ENCODE measurements around the gene REEP3.
"Not testable (repeated sequence)": the region's sequence is repeated elsewhere in the genome, so short reads cannot be mapped to it uniquely, and the experiment has no call there.

REEP3 gene

DNA sequence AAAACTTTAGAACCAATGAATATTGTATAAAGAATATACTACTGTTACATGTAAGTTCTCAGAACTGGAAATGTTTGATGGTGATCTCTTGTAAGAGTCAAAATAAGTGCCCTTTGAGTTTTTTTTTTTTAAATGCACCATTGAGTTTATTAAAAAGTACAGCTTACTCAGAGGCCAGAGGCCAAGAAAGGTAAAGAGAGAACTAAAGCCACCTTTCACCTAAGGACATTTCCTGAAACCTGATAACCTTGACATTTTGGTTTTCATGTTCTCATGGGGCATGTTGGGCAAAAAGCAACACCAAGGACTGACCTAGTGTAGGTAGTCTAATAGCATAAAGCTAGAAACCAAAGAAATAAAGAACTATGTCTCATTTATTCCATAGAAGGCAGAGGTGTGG lies 27.7 kb downstream of the REEP3 start:
- Histone ChIP-seq H3K9ac (ENCODE audit: low read depth, low read length) (no peak overlapping the region), H3K36me3 (ENCODE audit: insufficient read depth, low read length) (no peaks in the 10 kb centered on the region), H3K4me1 (ENCODE audit: insufficient read depth, low read length) (no peaks in the 10 kb centered on the region), H3K9me3 (ENCODE audit: control insufficient read depth, insufficient read depth, low read length) (no peaks in the 10 kb centered on the region)

GRCh38 chr10:63549810-63550209 lies 28.6 kb downstream of the REEP3 start:
- H3K9me3 ChIP-seq (ENCODE audit: control insufficient read depth, insufficient read depth, low read length), result no peaks in the 10 kb centered on the region
- H3K4me1 ChIP-seq (ENCODE audit: insufficient read depth, low read length), result no peaks in the 10 kb centered on the region
- H3K9ac ChIP-seq (ENCODE audit: low read depth, low read length), result no peak overlapping the region

GRCh38 chr10:63553031-63553430 lies 31.8 kb downstream of the REEP3 start:
- Histone ChIP-seq H3K4me1 (ENCODE audit: insufficient read depth, low read length) (peaks cover 7% of the 10 kb centered on the region; the same call in 1 of the 2 replicates), H3K9ac (ENCODE audit: low read depth, low read length) (no peak overlapping the region), H3K36me3 (ENCODE audit: insufficient read depth, low read length) (no peaks in the 10 kb centered on the region), H3K9me3 (ENCODE audit: control insufficient read depth, insufficient read depth, low read length) (no peaks in the 10 kb centered on the region)

More at GRCh38 chr10:63549810-63550209, 28.6 kb downstream of the REEP3 start:
- H3K36me3 ChIP-seq (ENCODE audit: insufficient read depth, low read length), result no peaks in the 10 kb centered on the region

- H3K36me3 ChIP-seq (ENCODE audit: insufficient read depth, low read length), result no peaks in the 10 kb centered on the region
- peaks cover 7% of the 10 kb centered on the region; the same call in 1 of the 2 replicates for H3K4me1 ChIP-seq (ENCODE audit: insufficient read depth, low read length)
- no peaks in the 10 kb centered on the region for H3K9me3 ChIP-seq (ENCODE audit: control insufficient read depth, insufficient read depth, low read length)
- no peak overlapping the region for H3K9ac ChIP-seq (ENCODE audit: low read depth, low read length)
Measured at GRCh38 chr10:63553473-63553872, 32.3 kb downstream of the REEP3 start.

GRCh38 chr10:63554657-63555056 lies 33.5 kb downstream of the REEP3 start:
- H3K36me3 ChIP-seq (ENCODE audit: insufficient read depth, low read length), result no peaks in the 10 kb centered on the region
- H3K4me1 ChIP-seq (ENCODE audit: insufficient read depth, low read length), result peaks cover 7% of the 10 kb centered on the region; the same call in 1 of the 2 replicates
- H3K9ac ChIP-seq (ENCODE audit: low read depth, low read length), result no peak overlapping the region
- H3K9me3 ChIP-seq (ENCODE audit: control insufficient read depth, insufficient read depth, low read length), result no peaks in the 10 kb centered on the region

DNA sequence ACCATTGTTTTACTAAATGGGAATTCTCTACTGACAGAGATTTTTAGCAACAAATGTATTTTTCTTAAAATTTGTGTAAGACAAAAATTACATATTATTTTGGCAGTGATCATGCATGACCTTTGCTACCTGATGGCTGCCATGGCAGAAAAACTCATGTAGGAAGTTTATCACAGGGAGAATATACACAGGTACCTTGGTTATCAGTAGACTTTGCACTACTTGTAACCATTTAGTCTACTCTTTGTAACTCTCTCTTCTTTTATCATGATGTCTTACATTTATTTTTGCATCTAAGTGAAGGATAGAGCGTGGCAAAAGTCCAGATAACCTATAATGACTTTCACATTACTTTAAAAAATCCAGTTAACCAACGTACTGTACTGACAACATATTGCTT lies 34.1 kb downstream of the REEP3 start:
- no peaks in the 10 kb centered on the region for H3K36me3 ChIP-seq (ENCODE audit: insufficient read depth, low read length)
- no peaks in the 10 kb centered on the region for H3K9me3 ChIP-seq (ENCODE audit: control insufficient read depth, insufficient read depth, low read length)
- H3K9ac ChIP-seq (ENCODE audit: low read depth, low read length), result no peak overlapping the region
- H3K4me1 ChIP-seq (ENCODE audit: insufficient read depth, low read length), result peaks cover 7% of the 10 kb centered on the region; the same call in 1 of the 2 replicates

GRCh38 chr10:63558132-63558784 lies 37.1 kb downstream of the REEP3 start:
- Histone ChIP-seq H3K4me1 (ENCODE audit: insufficient read depth, low read length) (peaks cover 7% of the 10 kb centered on the region; the same call in 1 of the 2 replicates), H3K36me3 (ENCODE audit: insufficient read depth, low read length) (no peaks in the 10 kb centered on the region), H3K9me3 (ENCODE audit: control insufficient read depth, insufficient read depth, low read length) (no peaks in the 10 kb centered on the region), H3K9ac (ENCODE audit: low read depth, low read length) (no peak overlapping the region)

GRCh38 chr10:63561341-63561740 lies 40.1 kb downstream of the REEP3 start:
- no peak overlapping the region for H3K9ac ChIP-seq (ENCODE audit: low read depth, low read length)
- peaks cover 7% of the 10 kb centered on the region; the same call in 1 of the 2 replicates for H3K4me1 ChIP-seq (ENCODE audit: insufficient read depth, low read length)
- no peaks in the 10 kb centered on the region for H3K36me3 ChIP-seq (ENCODE audit: insufficient read depth, low read length)
- no peaks in the 10 kb centered on the region for H3K9me3 ChIP-seq (ENCODE audit: control insufficient read depth, insufficient read depth, low read length)

GRCh38 chr10:63562391-63562790 lies 41.2 kb downstream of the REEP3 start:
- Histone ChIP-seq H3K9me3 (ENCODE audit: control insufficient read depth, insufficient read depth, low read length) (no peaks in the 10 kb centered on the region), H3K4me1 (ENCODE audit: insufficient read depth, low read length) (peaks cover 2% of the 10 kb centered on the region; the same call in 1 of the 2 replicates), H3K9ac (ENCODE audit: low read depth, low read length) (no peak overlapping the region), H3K36me3 (ENCODE audit: insufficient read depth, low read length) (no peaks in the 10 kb centered on the region)

GRCh38 chr10:63562857-63563256 lies 41.7 kb downstream of the REEP3 start:
- no peaks in the 10 kb centered on the region for H3K4me1 ChIP-seq (ENCODE audit: insufficient read depth, low read length)
- H3K36me3 ChIP-seq (ENCODE audit: insufficient read depth, low read length), result no peaks in the 10 kb centered on the region
- H3K9ac ChIP-seq (ENCODE audit: low read depth, low read length), result no peak overlapping the region
- no peaks in the 10 kb centered on the region for H3K9me3 ChIP-seq (ENCODE audit: control insufficient read depth, insufficient read depth, low read length)

- H3K4me1 ChIP-seq (ENCODE audit: insufficient read depth, low read length), result no peaks in the 10 kb centered on the region
- H3K9ac ChIP-seq (ENCODE audit: low read depth, low read length), result no peak overlapping the region
- H3K36me3 ChIP-seq (ENCODE audit: insufficient read depth, low read length), result no peaks in the 10 kb centered on the region
- H3K9me3 ChIP-seq (ENCODE audit: control insufficient read depth, insufficient read depth, low read length), result no peaks in the 10 kb centered on the region
Measured at GRCh38 chr10:63563623-63564022, 42.4 kb downstream of the REEP3 start.

DNA sequence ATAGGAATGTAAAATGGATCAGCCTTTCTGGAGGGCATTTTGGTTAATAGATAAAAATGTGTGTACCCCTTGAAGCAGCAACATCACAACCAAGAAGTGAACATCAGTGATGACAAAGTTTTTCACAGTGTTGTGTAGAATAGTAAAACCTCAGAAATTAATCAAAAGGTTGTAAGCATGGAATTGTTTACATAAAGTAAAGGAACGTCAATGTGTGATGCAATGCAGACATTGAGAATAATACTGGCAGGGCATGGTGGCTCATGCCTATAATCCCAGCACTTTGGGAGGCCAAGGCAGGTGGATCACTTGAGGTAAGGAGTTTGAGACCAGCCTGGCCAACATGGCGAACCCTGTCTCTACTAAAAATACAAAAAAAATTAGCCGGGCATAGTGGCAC lies 43.5 kb downstream of the REEP3 start:
- H3K36me3 ChIP-seq (ENCODE audit: insufficient read depth, low read length), result not testable (repeated sequence)

DNA sequence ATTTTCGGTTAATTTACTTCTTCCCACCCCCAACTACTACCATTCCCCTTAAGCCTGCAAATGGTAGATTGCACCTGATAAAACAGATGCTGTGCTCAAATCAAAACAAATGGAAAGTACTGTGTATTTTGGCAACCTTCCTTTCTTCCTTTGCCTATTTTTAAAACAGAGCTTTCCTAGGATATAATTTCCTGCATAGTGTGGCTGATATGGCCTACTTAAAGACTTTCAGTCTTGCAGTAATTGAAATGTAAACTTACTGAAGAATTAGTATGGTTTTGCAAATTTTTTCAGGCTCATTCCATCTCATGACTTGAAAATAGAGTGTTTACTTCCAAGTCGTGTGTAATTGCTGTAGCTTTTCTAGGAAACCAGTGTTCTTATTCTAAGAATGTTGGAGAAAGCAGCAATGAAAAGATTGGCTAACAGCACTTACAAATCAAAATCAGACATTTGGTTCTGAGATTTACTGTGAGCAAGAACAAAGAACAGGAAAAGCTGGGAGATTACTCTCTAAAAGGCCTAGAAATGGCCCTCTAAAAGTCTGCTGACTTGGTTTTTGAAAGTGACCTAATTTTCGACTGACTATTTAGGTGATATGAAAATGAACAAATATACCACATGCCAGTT lies 52.0 kb downstream of the REEP3 start:
- Histone ChIP-seq H3K9ac (ENCODE audit: low read depth, low read length) (no peak overlapping the region), H3K36me3 (ENCODE audit: insufficient read depth, low read length) (peaks cover 4% of the 10 kb centered on the region)

More for the DNA sequence above, 43.5 kb downstream of the REEP3 start:
- not testable (repeated sequence) for H3K9ac ChIP-seq (ENCODE audit: low read depth, low read length); H3K9me3 ChIP-seq (ENCODE audit: control insufficient read depth, insufficient read depth, low read length); H3K4me1 ChIP-seq (ENCODE audit: insufficient read depth, low read length)

GRCh38 chr10:63574011-63574410 lies 52.8 kb downstream of the REEP3 start:
- H3K36me3 ChIP-seq (ENCODE audit: insufficient read depth, low read length), result peaks cover 4% of the 10 kb centered on the region
- no peaks in the 10 kb centered on the region for H3K9me3 ChIP-seq (ENCODE audit: control insufficient read depth, insufficient read depth, low read length)
- H3K9ac ChIP-seq (ENCODE audit: low read depth, low read length), result no peak overlapping the region
- peaks cover 20% of the 10 kb centered on the region for H3K4me1 ChIP-seq (ENCODE audit: insufficient read depth, low read length)

More for the DNA sequence above, 52.0 kb downstream of the REEP3 start:
- Histone ChIP-seq H3K4me1 (ENCODE audit: insufficient read depth, low read length) (peaks cover 20% of the 10 kb centered on the region), H3K9me3 (ENCODE audit: control insufficient read depth, insufficient read depth, low read length) (no peaks in the 10 kb centered on the region)

GRCh38 chr10:63576501-63576900 lies 55.3 kb downstream of the REEP3 start:
- H3K9me3 ChIP-seq (ENCODE audit: control insufficient read depth, insufficient read depth, low read length), result no peaks in the 10 kb centered on the region
- H3K9ac ChIP-seq (ENCODE audit: low read depth, low read length), result no peak overlapping the region
- H3K36me3 ChIP-seq (ENCODE audit: insufficient read depth, low read length), result peaks cover 4% of the 10 kb centered on the region
- peaks cover 16% of the 10 kb centered on the region for H3K4me1 ChIP-seq (ENCODE audit: insufficient read depth, low read length)
